Right lobe of liver (tissue), 6 donors: ENCODE data around the gene ATXN7. TPM values are rescaled to one million over a fixed set of nuclear protein-coding genes. Genes with fewer than 3 reads are reported as not detected.

Source experiments
- ATAC-seq, 4 donors: fragments of 200-7000 bp; cut with Tn5 transposase; one replicate each; pipeline ENCODE4 v1.9.1; 2020; ENCODE audit warnings: mild to moderate bottlenecking in 4 of 4, moderate library complexity in 4 of 4
- DNase-seq, 3 donors: peaks; one replicate each; pipeline ENCODE4 v3.0.0-alpha.2; 2020
- H3K27ac ChIP-seq, 3 donors: fragments of 200-600 bp; one replicate each; pipeline ENCODE4 v1.8.0; 2022
- H3K27me3 ChIP-seq, 2 donors: fragments of 200-600 bp; one replicate each; pipeline ENCODE4 v1.8.0; 2022
- H3K36me3 ChIP-seq, 4 donors: fragments of 200-600 bp; sonication (generic) in 1 of 4; one replicate each; pipeline versions ENCODE4 v1.5.1 to v1.8.0; 2017 to 2022; ENCODE audit warnings: control low read depth in 1 of 4
- H3K4me1 ChIP-seq, 4 donors: fragments of 200-600 bp; sonication (generic) in 1 of 4; one replicate each; pipeline versions ENCODE4 v1.5.1 to v1.8.0; 2017 to 2022; ENCODE audit warnings: control low read depth in 1 of 4
- H3K4me3 ChIP-seq, 3 donors: fragments of 200-600 bp; one replicate each; pipeline ENCODE4 v1.8.0; 2022
- H3K9me3 ChIP-seq, 4 donors: fragments of 200-600 bp; sonication (generic) in 1 of 4; one replicate each; pipeline versions ENCODE4 v1.5.1 to v1.8.0; 2017 to 2022; ENCODE audit warnings: control low read depth in 1 of 4
- POLR2A ChIP-seq: fragments of 450-650 bp; IDR thresholded peaks from one replicate; pipeline ENCODE4 v1.6.1; 2017; ENCODE audit warnings: antibody characterized with exemption, mild to moderate bottlenecking
- WGBS: methylation state at CpG from one replicate; pipeline ENCODE4 v1.1.6; 2018; ENCODE audit warnings: low coverage, low lambda C conversion rate; ENCODE audit not compliant: insufficient coverage; ENCODE audit errors: missing lambda C conversion rate; 5-methylcytosine and 5-hydroxymethylcytosine counted together
- intact Hi-C, 2 donors: fragments of 100-400 bp; cut with DNase I; formaldehyde crosslinking; loops; one replicate each; pipeline versions ENCODE4 v1.11.2 to v1.14.1; 2022
- total RNA-seq, 6 experiments: library from RNA; depleted of rRNA in 2 of 6; stranded (reverse); fragments of >200 nt in 2 of 6; fragmentation: NEBNext Ultra II Directional in 3 of 6; extraction: Animal tissue kit (Norgen Biotek cat#: 25700) in 3 of 6; gene quantifications; one replicate each; pipeline versions ENCODE4 v1.1.0 to v1.2.4, GENCODE V29; 2016 to 2023
- TF ChIP-seq, protein P1 (sequence below), 4 donors: fragments of 200-600 bp in 3 of 4; fragments of 450-650 bp in 1 of 4; IDR thresholded peaks; one replicate each; pipeline versions ENCODE4 v1.5.1 to v1.8.0; 2016 to 2022; ENCODE audit warnings: antibody characterized with exemption in 4 of 4, mild to moderate bottlenecking in 2 of 4
- donor health status: DM: no; HTN: yes; CAD: no.
- donor health status: DM: no; HTN: no; CAD: no.
- donor health status: DM: no; HTN: no; CAD: no.
- donor health status: DM: no; HTN: yes; CAD: no.
- donor health status: DM: no; HTN: yes; CAD: no.

Gene ATXN7
- total RNA-seq, 6 experiments from 2014 or later: 14.6 to 18.6 (median 15.0) TPM

DNA sequence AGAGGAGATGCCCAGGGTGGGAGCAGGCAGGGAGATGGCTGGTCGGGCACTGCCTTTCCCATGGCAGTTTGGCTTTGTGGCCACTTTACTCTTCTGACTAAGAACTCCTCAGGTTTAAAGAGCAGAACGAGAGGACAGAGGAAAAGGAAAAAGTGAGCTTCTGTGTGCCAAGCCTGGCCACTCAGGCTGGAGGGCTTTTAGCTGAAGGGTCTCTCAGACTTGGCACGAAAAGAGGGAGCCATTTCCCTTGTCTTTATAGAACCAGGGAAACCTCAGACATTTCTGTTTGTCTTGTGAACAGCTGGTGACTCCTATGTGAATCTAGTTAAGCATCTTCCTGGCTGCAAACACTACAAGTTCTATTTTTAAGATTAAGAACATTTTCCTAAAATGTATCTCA is 182.9 kb downstream of the ATXN7 start:
- TF ChIP-seq, protein P1, sequence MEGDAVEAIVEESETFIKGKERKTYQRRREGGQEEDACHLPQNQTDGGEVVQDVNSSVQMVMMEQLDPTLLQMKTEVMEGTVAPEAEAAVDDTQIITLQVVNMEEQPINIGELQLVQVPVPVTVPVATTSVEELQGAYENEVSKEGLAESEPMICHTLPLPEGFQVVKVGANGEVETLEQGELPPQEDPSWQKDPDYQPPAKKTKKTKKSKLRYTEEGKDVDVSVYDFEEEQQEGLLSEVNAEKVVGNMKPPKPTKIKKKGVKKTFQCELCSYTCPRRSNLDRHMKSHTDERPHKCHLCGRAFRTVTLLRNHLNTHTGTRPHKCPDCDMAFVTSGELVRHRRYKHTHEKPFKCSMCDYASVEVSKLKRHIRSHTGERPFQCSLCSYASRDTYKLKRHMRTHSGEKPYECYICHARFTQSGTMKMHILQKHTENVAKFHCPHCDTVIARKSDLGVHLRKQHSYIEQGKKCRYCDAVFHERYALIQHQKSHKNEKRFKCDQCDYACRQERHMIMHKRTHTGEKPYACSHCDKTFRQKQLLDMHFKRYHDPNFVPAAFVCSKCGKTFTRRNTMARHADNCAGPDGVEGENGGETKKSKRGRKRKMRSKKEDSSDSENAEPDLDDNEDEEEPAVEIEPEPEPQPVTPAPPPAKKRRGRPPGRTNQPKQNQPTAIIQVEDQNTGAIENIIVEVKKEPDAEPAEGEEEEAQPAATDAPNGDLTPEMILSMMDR (IDR thresholded peaks at IDR 0.05): no peak
- no peak for TF ChIP-seq POLR2A
- intact Hi-C loops: no loop called here

DNA sequence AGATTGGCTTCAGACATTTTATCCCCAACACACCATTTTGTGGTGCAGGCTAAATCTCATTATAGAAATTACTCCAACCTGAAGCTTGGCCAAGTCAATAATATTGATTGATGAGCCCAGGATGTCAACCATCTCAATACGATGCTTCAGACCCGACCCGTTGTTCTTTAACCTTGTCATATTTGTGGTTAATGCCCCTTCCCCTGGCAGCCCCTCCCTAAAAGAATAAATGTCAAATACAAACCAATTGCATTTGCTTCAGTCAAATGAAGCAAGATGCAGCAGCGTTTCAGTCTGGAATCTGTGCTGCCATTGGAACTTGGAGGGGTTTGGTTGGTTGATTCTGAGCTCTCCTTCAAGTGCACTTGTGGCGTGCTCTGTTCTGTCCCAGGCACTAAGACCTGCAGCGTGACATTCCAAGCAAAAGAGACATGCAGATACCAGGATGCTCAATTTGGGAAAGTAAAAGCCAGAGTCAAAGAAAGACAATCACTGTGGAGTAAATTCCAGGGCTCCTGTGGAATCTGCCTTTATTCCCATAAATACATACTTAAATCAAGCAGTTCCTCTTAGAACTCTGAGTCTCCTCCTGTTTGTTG is 183.4 kb downstream of the ATXN7 start:
- no peak overlapping the region for H3K4me3 ChIP-seq
- no peaks in the 10 kb centered on the region for H3K9me3 ChIP-seq
- H3K4me1 ChIP-seq: no peaks in the 10 kb centered on the region
- intact Hi-C loops: no loop called here
- H3K36me3 ChIP-seq: no peaks in the 10 kb centered on the region
- ATAC-seq: no peak
- no peak for DNase-seq
- H3K27ac ChIP-seq: no peak overlapping the region
- TF ChIP-seq, protein P1 (IDR thresholded peaks at IDR 0.05): no peak
- no peak for TF ChIP-seq POLR2A
- H3K27me3 ChIP-seq: no peaks in the 10 kb centered on the region
- WGBS: 35% methylated on average over 6 of the region's 6 CpGs

More for the DNA sequence above, 182.9 kb downstream of the ATXN7 start:
- Histone ChIP-seq H3K9me3 (no peaks in the 10 kb centered on the region), H3K36me3 (no peaks in the 10 kb centered on the region), H3K4me3 (no peak overlapping the region), H3K4me1 (no peaks in the 10 kb centered on the region), H3K27me3 (no peaks in the 10 kb centered on the region), H3K27ac (no peak overlapping the region)
- 57% methylated on average over 3 of the region's 3 CpGs for WGBS
- DNase-seq (no peak), ATAC-seq (no peak)

DNA sequence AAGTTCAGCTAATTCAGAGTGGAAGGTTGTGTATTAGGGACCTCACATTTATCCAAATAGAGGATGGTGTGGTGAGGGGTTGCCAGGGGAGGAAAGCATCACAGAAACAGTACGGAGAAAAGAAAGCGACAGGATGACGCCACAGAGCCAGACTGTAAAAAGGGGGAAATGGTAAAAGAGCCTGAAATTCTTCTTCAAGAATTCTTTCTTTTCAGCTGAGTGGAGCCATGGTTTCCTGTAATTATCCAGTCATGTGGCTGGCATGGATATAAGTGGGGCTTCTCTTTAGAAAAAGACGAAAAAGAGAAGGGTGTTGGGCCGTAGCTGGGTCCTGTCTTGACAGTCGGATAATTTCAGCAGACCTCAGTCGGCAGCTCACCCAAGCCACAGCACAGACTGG is 184.1 kb downstream of the ATXN7 start:
- H3K36me3 ChIP-seq: no peaks in the 10 kb centered on the region
- H3K27me3 ChIP-seq: no peaks in the 10 kb centered on the region
- 55% methylated on average over 7 of the region's 7 CpGs for WGBS
- H3K27ac ChIP-seq: no peak overlapping the region
- intact Hi-C loops: no loop called here
- no peak overlapping the region for H3K4me3 ChIP-seq
- H3K4me1 ChIP-seq: no peaks in the 10 kb centered on the region
- DNase-seq (no peak), ATAC-seq (no peak)
- TF ChIP-seq, protein P1 (IDR thresholded peaks at IDR 0.05): no peak
- no peak for TF ChIP-seq POLR2A
- H3K9me3 ChIP-seq: no peaks in the 10 kb centered on the region

DNA sequence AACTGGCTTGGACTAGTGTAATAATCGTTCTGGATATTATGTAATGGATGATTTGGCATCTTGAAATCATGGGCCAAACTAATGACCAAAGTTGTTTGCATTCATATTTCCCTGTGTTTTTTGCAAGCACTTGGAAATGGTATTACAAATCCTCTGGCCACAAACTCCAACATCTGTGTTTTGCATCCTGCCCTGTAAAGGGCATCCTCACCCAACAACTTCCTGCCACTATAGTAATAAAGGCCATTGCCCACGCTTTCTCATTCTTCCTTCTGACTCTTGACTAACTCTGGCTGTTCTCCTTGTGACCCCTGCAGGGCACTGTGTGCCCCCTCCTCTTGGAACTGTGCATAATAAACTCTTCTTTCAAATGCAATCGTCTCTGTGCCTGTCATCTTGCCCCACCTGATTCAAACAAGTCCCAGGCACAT is 185.0 kb downstream of the ATXN7 start:
- H3K4me1 ChIP-seq: no peaks in the 10 kb centered on the region
- H3K36me3 ChIP-seq: no peaks in the 10 kb centered on the region
- 24% methylated on average over 3 of the region's 3 CpGs for WGBS
- H3K27ac ChIP-seq: no peak overlapping the region
- intact Hi-C loops: no loop called here
- DNase-seq (no peak), ATAC-seq (no peak)
- no peak overlapping the region for H3K4me3 ChIP-seq
- H3K9me3 ChIP-seq: no peaks in the 10 kb centered on the region
- no peaks in the 10 kb centered on the region for H3K27me3 ChIP-seq
- no peak for TF ChIP-seq POLR2A
- TF ChIP-seq, protein P1 (IDR thresholded peaks at IDR 0.05): no peak
